K562 (cell line): ENCODE data around the gene ERF. TPM values are rescaled to one million over a fixed set of nuclear protein-coding genes. Genes with fewer than 3 reads are reported as not detected.

Source experiments
- ATAC-seq: fragments of 200-7000 bp; cut with Tn5 transposase; 3 replicates; pipeline ENCODE4 v1.9.1; 2020; ENCODE audit warnings: moderate library complexity
- BruUV-seq: library from RNA; stranded (reverse); fragments of 400-500 nt; replicated peaks from 2 replicates; lab custom pipeline; 2021; lab: Mats Ljungman, UMichigan
- CTCF ChIA-PET: fragments of 300-600 bp; formaldehyde crosslinking; extraction: SDS; loops from one replicate; lab custom pipeline; 2021; ENCODE audit warnings: low intra/inter-chr PET ratio; lab: Yijun Ruan, JAX
- POLR2A ChIA-PET: fragments of 300-600, 350-650 bp; sonication (Branson Sonifier 250); formaldehyde crosslinking; extraction: SDS; loops from one replicate; lab custom pipeline; 2021; ENCODE audit warnings: antibody characterized with exemption, inconsistent platforms; lab: Yijun Ruan, JAX
- DNase-seq, 4 experiments: peaks; one replicate each; pipeline versions ENCODE4 v3.0.0 to v3.0.0-alpha.2; 2011 to 2018; ENCODE audit warnings: low spot score in 3 of 4, mixed read lengths in 3 of 4; ENCODE audit errors: extremely low read depth in 1 of 4
- FAIRE-seq: peaks from 2 replicates; lab custom pipeline; 2011; peaks lifted over from hg19 to GRCh38; lab: Jason Lieb, UNC
- H2AFZ ChIP-seq: 2 replicates; pipeline ENCODE4 v1.6.0; 2011; ENCODE audit warnings: low read depth, low read length, control low read depth, inconsistent platforms
- H3K27ac ChIP-seq: fragments of 200-600 bp; 3 replicates; pipeline ENCODE4 v1.8.0; 2011; ENCODE audit warnings: low read depth, mild to moderate bottlenecking, control low read depth, inconsistent platforms, low read length, moderate library complexity, mixed read lengths; ENCODE audit errors: extremely low read depth
- H3K27me3 ChIP-seq, 2 experiments: fragments of 300-600 bp in 1 of 2; 2 replicates in 1 of 2; 3 replicates in 1 of 2; pipeline versions ENCODE4 v1.6.0 to v1.8.0; 2011; ENCODE audit warnings: inconsistent platforms in 2 of 2, low read length in 2 of 2, mild to moderate bottlenecking in 1 of 2, mixed read lengths in 1 of 2, moderate library complexity in 1 of 2; ENCODE audit not compliant: control insufficient read depth in 2 of 2, insufficient read depth in 2 of 2
- H3K36me3 ChIP-seq: fragments of 300-600 bp; 3 replicates; pipeline ENCODE4 v1.8.0; 2011; ENCODE audit warnings: mild to moderate bottlenecking, low read length, inconsistent platforms; ENCODE audit not compliant: control insufficient read depth, insufficient read depth
- H3K4me1 ChIP-seq, 2 experiments: fragments of 200-600 bp in 1 of 2; replicated peaks in 1 of 2; 2 replicates in 1 of 2; 3 replicates in 1 of 2; pipeline versions ENCODE4 v1.5.1 to v1.8.0; 2011; ENCODE audit warnings: inconsistent platforms in 2 of 2, low read length in 2 of 2, mild to moderate bottlenecking in 1 of 2, mixed read lengths in 1 of 2, moderate library complexity in 1 of 2; ENCODE audit not compliant: control insufficient read depth in 2 of 2, insufficient read depth in 2 of 2
- H3K4me2 ChIP-seq: 2 replicates; pipeline ENCODE4 v1.6.1; 2011; ENCODE audit warnings: low read length, control low read depth, inconsistent platforms, mixed read lengths; ENCODE audit not compliant: insufficient read depth
- H3K4me3 ChIP-seq: fragments of 200-600 bp; sonication (generic), shearing (Covaris generic); 2 replicates; pipeline ENCODE4 v1.5.1; 2016; ENCODE audit warnings: control low read depth, inconsistent platforms
- H3K79me2 ChIP-seq: fragments of 200-600 bp; 3 replicates; pipeline ENCODE4 v1.8.0; 2011; ENCODE audit warnings: low read length, inconsistent platforms; ENCODE audit not compliant: control insufficient read depth, insufficient read depth
- H3K9ac ChIP-seq, 2 experiments: 2 replicates each; pipeline versions ENCODE4 v1.6.0 to v1.6.1; 2011; ENCODE audit warnings: low read depth in 2 of 2, low read length in 2 of 2, control low read depth in 1 of 2, inconsistent platforms in 1 of 2, mild to moderate bottlenecking in 1 of 2, mixed read lengths in 1 of 2; ENCODE audit not compliant: insufficient read depth in 1 of 2
- H3K9me1 ChIP-seq: one replicate; pipeline ENCODE4 v1.6.0; 2011; ENCODE audit warnings: inconsistent platforms, mild to moderate bottlenecking, low read length, moderate library complexity; ENCODE audit not compliant: control insufficient read depth, insufficient read depth
- H3K9me3 ChIP-seq: replicated peaks from 2 replicates; pipeline ENCODE4 v1.5.1; 2011; ENCODE audit warnings: low read depth, low read length, inconsistent platforms; ENCODE audit not compliant: control insufficient read depth, insufficient read depth
- H4K20me1 ChIP-seq: replicated peaks from 2 replicates; pipeline ENCODE4 v1.6.1; 2011; ENCODE audit warnings: low read length, inconsistent platforms, mixed read lengths; ENCODE audit not compliant: control insufficient read depth, insufficient read depth
- ATF7 ChIP-seq: fragments of 450-650 bp; IDR thresholded peaks from 2 replicates; pipeline ENCODE4 v1.7.1; 2014; ENCODE audit warnings: mild to moderate bottlenecking, moderate library complexity
- EWSR1 ChIP-seq: fragments of 450-650 bp; IDR thresholded peaks from 2 replicates; pipeline ENCODE4 v1.6.1; 2018; ENCODE audit warnings: borderline replicate concordance, mild to moderate bottlenecking, low read depth, moderate library complexity; ENCODE audit not compliant: partially characterized antibody
- MBD1 ChIP-seq: fragments of 250-450 bp; sonication (Bioruptor Pico); IDR thresholded peaks from 2 replicates; pipeline ENCODE4 v1.8.0; 2022; ENCODE audit warnings: inconsistent platforms
- PHF8 ChIP-seq: fragments of 200-600 bp; sonication (generic); IDR thresholded peaks from 2 replicates; pipeline ENCODE4 v1.6.1; 2012; ENCODE audit warnings: mixed run types, mild to moderate bottlenecking, inconsistent platforms, low read length, moderate library complexity, borderline replicate concordance
- POLR2G ChIP-seq: fragments of 200-400 bp; formaldehyde crosslinking; IDR thresholded peaks from 2 replicates; pipeline ENCODE4 v1.6.1; 2017; ENCODE audit warnings: low read depth, mild to moderate bottlenecking, antibody characterized with exemption, low read length, moderate library complexity
- SAFB ChIP-seq: fragments of 200-400 bp; formaldehyde crosslinking; IDR thresholded peaks from 2 replicates; pipeline ENCODE4 v1.6.1; 2017; ENCODE audit warnings: low read depth, low read length, borderline replicate concordance
- ZNF253 ChIP-seq: fragments of 250-450 bp; sonication (Bioruptor Pico); conservative IDR thresholded peaks from 2 replicates; pipeline ENCODE4 v1.6.1; 2021; ENCODE audit warnings: mild to moderate bottlenecking
- ZNF347 ChIP-seq: fragments of 450-650 bp; formaldehyde crosslinking; IDR thresholded peaks from 2 replicates; pipeline ENCODE4 v1.4.0; 2020; ENCODE audit warnings: low read depth, mild to moderate bottlenecking, moderate library complexity
- WGBS: fragments of 100-300 bp; shearing (Covaris generic); methylation state at CpG from one replicate; pipeline ENCODE4 v1.1.6; 2016; ENCODE audit warnings: low coverage, mixed read lengths; ENCODE audit not compliant: insufficient coverage; ENCODE audit errors: missing lambda C conversion rate; 5-methylcytosine and 5-hydroxymethylcytosine counted together
- in situ Hi-C: fragments of 300-500 bp; cut with MboI; formaldehyde crosslinking; loops from 4 replicates; pipeline ENCODE4 v1.15.0; 2018; ENCODE audit warnings: inconsistent platforms, mixed read lengths
- intact Hi-C: fragments of 100-400 bp; cut with micrococcal nuclease; formaldehyde crosslinking; loops from 2 replicates; pipeline ENCODE4 v1.14.2; 2022
- polyA plus RNA-seq, 8 experiments: library from polyadenylated mRNA; depleted of rRNA in 4 of 8; stranded (reverse) in 5 of 8; unstranded in 3 of 8; fragments of >200 nt; fragmentation: Nextera tagmentation in 2 of 8; fragmentation: Illumina TruSeq in 1 of 8; extraction: Ambion mirVana in 2 of 8; extraction: Trizol in 1 of 8; gene quantifications; 2 replicates each; pipeline versions ENCODE4 v1.2.1 to v1.2.3, GENCODE V29; 2011 to 2014; ENCODE audit warnings: inconsistent platforms in 1 of 8, missing spikeins in 1 of 8
- total RNA-seq, 7 experiments: library from RNA; depleted of rRNA in 6 of 7; stranded (reverse); fragments of >200 nt in 6 of 7; fragmentation: Illumina TruSeq in 2 of 7; extraction: Trizol in 2 of 7; gene quantifications; 2 replicates each; pipeline versions ENCODE4 v1.2.1 to v1.2.3, GENCODE V29; 2011 to 2021; ENCODE audit warnings: low replicate concordance in 1 of 7

Gene ERF
- total and polyA plus RNA-seq, 9 of the 15 experiments (the other 6 are each of a cell fraction or from before 2014, with no cell fraction given): 0.03 to 75.4 (median 27.0) TPM

GRCh38 chr19:42248270-42249148 lies 6.4 kb downstream of the ERF start (continued):
- no peak for TF ChIP-seq MBD1
- TF ChIP-seq ZNF347: no peak
- TF ChIP-seq SAFB: no peak
- no peak for TF ChIP-seq ATF7
- no peak for TF ChIP-seq ZNF253 (CRISPR knock-in tag)
- TF ChIP-seq, all 486 proteins: peak for 5

- Histone ChIP-seq H3K9me3 (no peaks in the 10 kb centered on the region), H3K4me3 (no peak overlapping the region), H3K9ac (0 out of 4 replicates have a peak overlapping the region, but pooled peaks of 1 of the 2 experiments have one; percentile 65), H2AFZ (no peak overlapping the region), H4K20me1 (peaks cover 10% of the 10 kb centered on the region; the same call in 1 of the 2 replicates), H3K4me2 (no peak overlapping the region), H3K9me1 (peaks cover 4% of the 10 kb centered on the region), H3K27ac (no peak overlapping the region), H3K36me3 (peaks cover 47% of the 10 kb centered on the region; the same call in 2 of the 3 replicates), H3K27me3 (no peaks in the 10 kb centered on the region), H3K79me2 (peaks cover 45% of the 10 kb centered on the region), H3K4me1 (peaks cover 24 to 50% of the 10 kb centered on the region in 2 experiments)
- 88% methylated on average over 6 of the region's 6 CpGs for WGBS
- DNase-seq (peak in 1 of 4 experiments; percentile 10), FAIRE-seq (no peak), ATAC-seq (no peak)
- ChIA-PET POLR2A (interaction anchor here (0.6 to 1.2 kb wide), 5 partner anchors 13 to 177 kb away, joined by 3 to 10 read pairs (median 3); no protein-coding TSS in a partner anchor), CTCF (interaction anchor here (4.0 kb wide), 1 partner anchor 32 kb away, joined by 24 read pairs; no protein-coding TSS in a partner anchor)
- no TSS peak for BruUV-seq
- intact Hi-C loops (no loop called here), in situ Hi-C loops (no loop called here)
- TF ChIP-seq PHF8 (no peak), POLR2G (0 out of 2 replicates have a peak, but pooled peaks have one; percentile 34), EWSR1 (no peak)
Observed at GRCh38 chr19:42247640-42248199, 7.2 kb downstream of the ERF start.
